Ishikawa (cell line): ENCODE data around the gene RBBP7.

Experiments
- CEBPB ChIP-seq: IDR thresholded peaks from 2 replicates; pipeline ENCODE4 v1.6.1; 2012
- CREB1 ChIP-seq: IDR thresholded peaks from 2 replicates; pipeline ENCODE4 v1.6.1; 2012; ENCODE audit warnings: low read depth
- EGR1 ChIP-seq: IDR thresholded peaks from 2 replicates; pipeline ENCODE4 v1.6.1; 2012
- EP300 ChIP-seq: IDR thresholded peaks from 2 replicates; pipeline ENCODE4 v1.6.1; 2012; ENCODE audit warnings: borderline replicate concordance
- MAX ChIP-seq: IDR thresholded peaks from 2 replicates; pipeline ENCODE4 v1.6.1; 2012
- NFIC ChIP-seq: IDR thresholded peaks from 2 replicates; pipeline ENCODE4 v1.6.1; 2012
- RAD21 ChIP-seq: IDR thresholded peaks from 2 replicates; pipeline ENCODE4 v1.6.1; 2012; ENCODE audit warnings: low read depth
- TAF1 ChIP-seq: IDR thresholded peaks from 2 replicates; pipeline ENCODE4 v1.6.1; 2012; ENCODE audit warnings: low read depth, mild to moderate bottlenecking
- TCF12 ChIP-seq: IDR thresholded peaks from 2 replicates; pipeline ENCODE4 v1.6.1; 2012; ENCODE audit warnings: low read depth
- TEAD4 ChIP-seq: IDR thresholded peaks from 2 replicates; pipeline ENCODE4 v1.6.1; 2012
- YY1 ChIP-seq: IDR thresholded peaks from 2 replicates; pipeline ENCODE4 v1.6.1; 2012; ENCODE audit warnings: low read depth
- ZBTB7A ChIP-seq: IDR thresholded peaks from 2 replicates; pipeline ENCODE4 v1.6.1; 2012; ENCODE audit warnings: low read depth
- TF ChIP-seq, protein P1 (sequence below): IDR thresholded peaks from 2 replicates; pipeline ENCODE4 v1.6.1; 2012; ENCODE audit warnings: low read depth, mild to moderate bottlenecking
- TF ChIP-seq, protein P2 (sequence below): IDR thresholded peaks from 2 replicates; pipeline ENCODE4 v1.6.1; 2012

DNA sequence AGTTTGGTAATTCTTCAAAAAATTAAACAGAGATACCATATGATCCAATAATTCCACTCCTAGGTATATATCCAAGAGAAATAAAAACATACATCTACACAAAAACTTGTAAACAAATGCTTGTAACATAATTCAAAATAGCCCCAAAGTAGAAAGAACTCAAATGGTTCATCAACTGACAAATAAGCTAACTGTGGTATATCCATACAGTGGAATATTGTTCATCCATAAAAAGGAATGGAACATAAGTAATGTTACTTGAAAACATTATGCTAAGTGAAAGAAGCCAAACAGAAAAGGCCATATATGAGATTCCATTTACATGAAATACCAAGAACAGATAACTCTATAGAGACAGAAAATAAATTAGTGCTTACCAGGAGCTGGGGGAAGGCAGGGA lies 13.4 kb downstream of the RBBP7 start:
- TF ChIP-seq TAF1, result no peak
- no peak for TF ChIP-seq EP300
- no peak for TF ChIP-seq YY1
- no peak for TF ChIP-seq MAX
- no peak for TF ChIP-seq CEBPB
- no peak for TF ChIP-seq CREB1
- TF ChIP-seq EGR1, result no peak
- no peak for TF ChIP-seq TCF12
- TF ChIP-seq, protein P1, sequence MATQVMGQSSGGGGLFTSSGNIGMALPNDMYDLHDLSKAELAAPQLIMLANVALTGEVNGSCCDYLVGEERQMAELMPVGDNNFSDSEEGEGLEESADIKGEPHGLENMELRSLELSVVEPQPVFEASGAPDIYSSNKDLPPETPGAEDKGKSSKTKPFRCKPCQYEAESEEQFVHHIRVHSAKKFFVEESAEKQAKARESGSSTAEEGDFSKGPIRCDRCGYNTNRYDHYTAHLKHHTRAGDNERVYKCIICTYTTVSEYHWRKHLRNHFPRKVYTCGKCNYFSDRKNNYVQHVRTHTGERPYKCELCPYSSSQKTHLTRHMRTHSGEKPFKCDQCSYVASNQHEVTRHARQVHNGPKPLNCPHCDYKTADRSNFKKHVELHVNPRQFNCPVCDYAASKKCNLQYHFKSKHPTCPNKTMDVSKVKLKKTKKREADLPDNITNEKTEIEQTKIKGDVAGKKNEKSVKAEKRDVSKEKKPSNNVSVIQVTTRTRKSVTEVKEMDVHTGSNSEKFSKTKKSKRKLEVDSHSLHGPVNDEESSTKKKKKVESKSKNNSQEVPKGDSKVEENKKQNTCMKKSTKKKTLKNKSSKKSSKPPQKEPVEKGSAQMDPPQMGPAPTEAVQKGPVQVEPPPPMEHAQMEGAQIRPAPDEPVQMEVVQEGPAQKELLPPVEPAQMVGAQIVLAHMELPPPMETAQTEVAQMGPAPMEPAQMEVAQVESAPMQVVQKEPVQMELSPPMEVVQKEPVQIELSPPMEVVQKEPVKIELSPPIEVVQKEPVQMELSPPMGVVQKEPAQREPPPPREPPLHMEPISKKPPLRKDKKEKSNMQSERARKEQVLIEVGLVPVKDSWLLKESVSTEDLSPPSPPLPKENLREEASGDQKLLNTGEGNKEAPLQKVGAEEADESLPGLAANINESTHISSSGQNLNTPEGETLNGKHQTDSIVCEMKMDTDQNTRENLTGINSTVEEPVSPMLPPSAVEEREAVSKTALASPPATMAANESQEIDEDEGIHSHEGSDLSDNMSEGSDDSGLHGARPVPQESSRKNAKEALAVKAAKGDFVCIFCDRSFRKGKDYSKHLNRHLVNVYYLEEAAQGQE, result no peak
- TF ChIP-seq, protein P2, sequence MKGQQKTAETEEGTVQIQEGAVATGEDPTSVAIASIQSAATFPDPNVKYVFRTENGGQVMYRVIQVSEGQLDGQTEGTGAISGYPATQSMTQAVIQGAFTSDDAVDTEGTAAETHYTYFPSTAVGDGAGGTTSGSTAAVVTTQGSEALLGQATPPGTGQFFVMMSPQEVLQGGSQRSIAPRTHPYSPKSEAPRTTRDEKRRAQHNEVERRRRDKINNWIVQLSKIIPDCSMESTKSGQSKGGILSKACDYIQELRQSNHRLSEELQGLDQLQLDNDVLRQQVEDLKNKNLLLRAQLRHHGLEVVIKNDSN, result no peak
- no peak for TF ChIP-seq RAD21
- no peak for TF ChIP-seq NFIC
- TF ChIP-seq ZBTB7A, result no peak
- TF ChIP-seq TEAD4, result no peak
